GM19455 (cell line): Measurements from ENCODE around the gene HEXIM2.
"Not testable (repeated sequence)": the region's sequence is repeated elsewhere in the genome, so short reads cannot be mapped to it uniquely, and the experiment has no call there.

ENCODE experiments used
- ATAC-seq: cut with Tn5 transposase; IDR thresholded peaks from one replicate; pipeline ENCODE4 v1.9.1; 2021; ENCODE audit not compliant: unreplicated experiment

The HEXIM2 gene

DNA sequence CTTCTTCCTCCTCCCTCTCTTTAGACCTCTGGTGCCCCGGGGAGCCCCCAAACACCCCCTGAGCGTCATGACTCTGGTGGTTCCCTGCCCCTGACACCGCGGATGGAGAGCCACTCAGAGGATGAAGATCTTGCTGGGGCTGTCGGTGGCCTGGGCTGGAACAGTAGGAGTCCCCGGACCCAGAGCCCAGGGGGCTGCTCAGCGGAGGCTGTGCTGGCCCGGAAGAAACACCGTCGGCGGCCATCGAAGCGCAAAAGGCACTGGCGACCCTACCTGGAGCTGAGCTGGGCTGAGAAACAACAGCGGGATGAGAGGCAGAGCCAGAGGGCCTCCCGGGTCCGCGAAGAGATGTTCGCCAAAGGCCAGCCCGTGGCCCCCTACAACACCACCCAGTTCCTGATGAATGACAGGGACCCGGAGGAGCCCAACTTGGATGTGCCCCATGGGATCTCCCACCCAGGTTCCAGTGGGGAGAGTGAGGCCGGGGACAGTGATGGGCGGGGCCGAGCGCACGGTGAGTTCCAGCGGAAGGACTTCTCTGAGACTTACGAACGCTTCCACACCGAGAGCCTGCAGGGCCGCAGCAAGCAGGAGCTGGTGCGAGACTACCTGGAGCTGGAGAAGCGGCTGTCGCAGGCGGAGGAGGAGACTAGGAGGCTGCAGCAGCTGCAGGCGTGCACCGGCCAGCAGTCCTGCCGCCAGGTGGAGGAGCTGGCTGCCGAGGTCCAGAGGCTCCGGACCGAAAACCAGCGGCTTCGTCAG, 7.5 kb downstream of the HEXIM2 start:
- ATAC-seq = no peak

GRCh38 chr17:45170280-45170930, 8.7 kb downstream of the HEXIM2 start:
- no peak for ATAC-seq

- ATAC-seq = no peak
These were observed 9.3 kb downstream of the HEXIM2 start for GRCh38 chr17:45170931-45171337.

DNA sequence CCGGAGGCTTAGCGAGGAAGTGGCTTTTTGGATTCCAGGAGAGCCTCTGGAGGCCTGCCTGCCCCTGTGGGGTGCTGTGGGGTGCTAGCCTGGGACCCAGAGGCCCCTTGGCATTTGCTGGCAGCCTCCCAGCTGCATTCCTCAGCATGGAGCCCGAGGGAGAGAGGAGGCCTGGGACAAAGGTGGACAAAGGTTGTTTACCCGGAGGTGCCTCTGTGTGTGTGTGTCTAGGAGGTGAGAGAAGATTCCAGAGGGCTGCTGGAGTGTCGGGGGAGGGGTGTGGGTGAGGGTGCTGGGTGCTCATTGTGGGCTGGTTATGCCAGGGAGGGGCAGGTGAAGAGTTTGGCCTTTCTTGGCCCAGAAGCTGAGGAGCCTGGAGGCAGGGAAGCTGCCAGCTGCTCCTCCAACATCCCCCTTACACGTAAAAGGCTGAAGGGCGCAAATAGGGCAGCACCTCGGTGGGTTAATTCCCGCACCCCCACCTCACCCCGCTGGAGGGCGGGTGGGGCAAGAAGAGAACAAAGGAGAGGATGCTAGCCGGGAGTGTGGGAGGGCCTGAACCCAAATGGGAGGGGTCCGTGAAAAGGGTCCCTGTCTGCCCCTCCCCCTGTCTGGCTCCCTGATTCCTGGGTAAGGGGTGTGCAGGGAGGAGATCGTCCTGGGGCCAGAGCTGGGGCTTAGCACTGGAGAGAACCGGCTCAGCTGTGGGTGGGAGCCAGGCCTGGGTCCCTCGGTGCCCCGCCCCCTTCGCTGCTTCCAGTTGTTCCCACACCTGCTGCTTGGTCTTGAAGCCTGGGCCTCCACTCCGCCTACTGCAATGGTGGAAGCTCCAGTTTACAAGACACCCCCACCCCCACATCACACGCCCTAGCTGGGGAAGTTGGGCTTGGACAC, 9.9 kb downstream of the HEXIM2 start:
- ATAC-seq = no peak

DNA sequence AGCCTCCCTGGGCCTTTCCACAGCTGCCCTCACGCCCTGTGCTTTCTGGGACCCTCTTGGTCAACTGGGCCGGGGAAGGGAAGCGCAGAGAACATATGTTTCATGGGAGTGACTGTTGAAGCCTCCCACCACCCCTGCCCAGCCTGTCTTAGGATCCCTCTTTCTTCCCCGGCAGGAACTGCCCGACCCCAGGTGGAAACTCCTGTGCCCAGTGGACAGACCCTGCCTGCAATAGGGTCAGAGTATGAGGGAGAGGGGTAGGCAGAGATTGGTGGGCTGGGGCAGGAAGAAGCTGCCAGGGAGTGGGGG, 10.5 kb downstream of the HEXIM2 start:
- no peak for ATAC-seq

GRCh38 chr17:45172541-45173286, 11.0 kb downstream of the HEXIM2 start:
- ATAC-seq = no peak

DNA sequence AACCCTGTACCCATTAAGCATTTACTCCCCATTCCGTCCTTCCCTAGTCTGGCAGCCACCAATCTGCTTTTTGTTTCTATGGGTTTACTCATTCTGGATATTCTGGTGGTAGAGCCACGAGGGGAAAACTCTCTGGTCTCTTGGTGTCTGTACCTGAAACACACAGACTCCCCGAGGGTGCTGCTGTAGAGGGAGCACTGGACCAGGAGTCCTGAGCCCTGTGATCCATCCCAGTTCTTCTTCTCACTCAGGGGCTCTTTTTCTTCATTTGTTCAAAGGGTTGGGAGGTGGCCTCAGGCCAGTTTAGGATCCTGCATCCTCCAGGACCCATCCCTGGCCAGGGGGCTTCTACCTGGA, 14.1 kb downstream of the HEXIM2 start:
- no peak for ATAC-seq

- ATAC-seq = no peak
These were observed 15.9 kb downstream of the HEXIM2 start for GRCh38 chr17:45177563-45177962.

DNA sequence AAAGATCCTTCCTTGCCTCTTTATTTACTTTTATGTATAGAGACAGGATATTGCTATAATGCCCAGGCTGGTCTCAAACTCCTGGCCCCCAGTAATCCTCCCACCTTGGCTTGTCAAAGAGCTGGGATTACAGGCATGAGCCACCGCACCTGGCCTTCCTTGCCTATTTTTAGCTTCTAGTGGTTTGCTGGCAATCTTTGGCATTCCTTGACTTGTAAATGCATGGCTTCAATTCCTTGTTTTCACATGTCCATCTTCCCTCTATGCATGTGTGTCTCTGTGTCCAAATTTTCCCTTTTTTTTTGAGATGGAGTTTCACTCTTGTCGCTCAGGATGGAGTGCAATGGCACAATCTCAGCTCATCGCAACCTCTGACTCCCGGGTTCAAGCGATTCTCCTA, 22.5 kb downstream of the HEXIM2 start:
- ATAC-seq = no peak

DNA sequence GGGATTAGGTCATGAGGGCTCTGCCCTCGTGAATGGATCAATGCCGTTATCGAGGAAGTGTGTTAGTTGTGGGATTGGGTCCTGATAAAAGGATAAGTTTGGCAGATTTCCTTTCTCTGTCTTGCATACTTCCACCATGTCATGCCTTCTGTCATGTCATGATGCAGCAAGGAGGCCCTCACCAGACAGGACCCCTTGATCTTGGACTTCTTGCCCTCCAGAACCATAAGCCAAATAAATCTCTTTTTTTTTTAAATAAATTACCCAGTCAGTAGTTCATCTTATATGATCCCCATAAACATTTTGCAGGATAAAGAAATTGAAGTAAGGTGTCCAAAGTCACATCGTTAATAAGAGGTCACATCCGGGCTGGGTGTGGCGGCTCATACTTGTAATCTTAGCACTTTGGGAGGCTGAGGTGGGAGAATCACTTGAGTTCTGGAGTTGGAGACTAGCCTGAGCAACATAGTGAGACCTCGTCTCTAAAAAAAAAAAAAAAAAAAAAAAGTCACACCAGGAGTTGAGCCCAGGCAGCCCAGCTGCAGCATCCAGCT, 25.2 kb downstream of the HEXIM2 start:
- no peak for ATAC-seq

DNA sequence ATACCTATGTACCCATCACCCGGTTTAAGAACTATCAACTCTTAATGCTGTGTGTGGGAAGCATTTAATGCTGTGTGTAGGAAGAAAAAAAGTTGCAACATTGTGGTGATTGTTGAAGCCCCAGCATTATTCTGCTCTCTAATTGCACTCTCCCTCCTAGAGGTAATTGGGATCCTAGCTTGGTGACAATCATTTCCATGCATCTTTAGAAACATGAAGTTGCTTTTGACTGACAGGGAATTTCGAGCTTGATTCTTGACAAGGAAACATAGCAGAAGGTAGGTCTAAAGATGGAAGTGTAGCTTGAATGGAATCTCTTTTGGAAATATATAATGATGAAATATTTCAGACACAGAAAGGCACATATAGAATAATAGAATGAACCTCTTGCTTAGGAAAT, 27.3 kb downstream of the HEXIM2 start:
- ATAC-seq = no peak

GRCh38 chr17:45190503-45191255, 29.0 kb downstream of the HEXIM2 start:
- no peak for ATAC-seq

GRCh38 chr17:45195424-45195823, 33.7 kb downstream of the HEXIM2 start:
- ATAC-seq = no peak

GRCh38 chr17:45197108-45197507, 35.4 kb downstream of the HEXIM2 start:
- ATAC-seq = no peak

- peak; percentile 75 for ATAC-seq
These were observed 36.1 kb downstream of the HEXIM2 start for GRCh38 chr17:45197555-45198334.

DNA sequence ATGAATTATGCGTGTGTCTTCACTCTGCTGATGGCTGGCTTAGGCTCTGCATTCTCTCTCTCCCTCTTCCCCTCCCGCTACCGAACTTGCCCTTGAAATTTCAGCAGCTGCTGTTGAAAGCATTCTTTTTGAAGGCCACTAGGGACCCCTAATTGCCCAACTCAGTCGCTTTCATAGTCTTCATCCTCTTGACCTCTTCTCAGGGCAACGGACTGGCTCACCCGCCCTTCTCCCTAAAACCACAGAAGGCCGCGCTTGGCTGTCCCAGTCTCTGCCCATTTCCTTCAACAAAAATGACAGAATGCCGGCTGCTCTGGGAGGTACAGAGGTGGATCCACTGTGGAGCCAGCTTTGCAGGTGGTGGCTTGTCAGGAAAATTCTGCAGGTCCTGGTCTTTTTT, 39.0 kb downstream of the HEXIM2 start:
- ATAC-seq = no peak

DNA sequence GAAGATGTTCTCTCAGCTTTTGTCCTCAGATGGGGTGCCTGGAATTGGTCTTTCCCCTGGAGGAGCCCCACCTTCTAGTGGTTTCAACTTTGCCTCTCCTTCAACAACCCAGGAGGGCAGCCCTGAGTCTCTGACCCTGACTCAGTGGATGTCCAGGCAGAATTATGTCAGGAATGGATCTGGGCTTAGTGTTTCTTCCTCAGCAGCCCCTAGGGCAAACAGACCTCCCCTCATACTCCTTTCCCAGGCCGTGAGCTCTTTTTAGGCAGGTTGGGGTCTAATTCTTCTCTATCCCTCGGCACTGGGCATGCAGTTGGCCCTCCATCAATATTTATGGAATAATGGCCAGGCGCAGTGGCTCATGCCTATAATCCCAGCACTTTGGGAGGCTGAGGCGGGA, 39.8 kb downstream of the HEXIM2 start:
- ATAC-seq = no peak

DNA sequence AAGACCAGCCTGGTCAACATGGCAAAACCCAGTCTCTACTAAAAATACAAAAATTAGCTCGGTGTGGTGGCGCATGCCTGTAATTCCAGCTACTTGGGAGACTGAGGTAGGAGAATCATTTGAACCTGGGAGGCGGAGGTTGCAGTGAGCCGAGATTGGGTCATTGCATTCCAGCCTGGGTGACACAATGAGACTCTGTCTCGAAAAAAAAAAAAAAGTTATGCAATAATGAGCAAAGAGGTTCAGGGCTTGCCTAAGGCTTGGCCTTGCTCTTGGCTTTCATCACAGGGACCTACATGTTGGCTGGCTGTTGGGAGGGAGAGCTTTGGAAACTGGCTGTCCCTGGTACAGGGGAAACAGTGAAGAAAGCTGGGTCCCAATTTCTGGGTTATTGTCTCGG, 40.2 kb downstream of the HEXIM2 start:
- ATAC-seq = not testable (repeated sequence)

- no peak for ATAC-seq
These were observed 57.4 kb downstream of the HEXIM2 start for GRCh38 chr17:45218895-45219661.
